Activated T-cell treated with anti-CD3 and anti-CD28 coated beads for 24 hours (primary cell): ENCODE measurements around the gene ARIH2.
A peak's percentile ranks its signal among the peaks of the same experiment; 100 is the strongest.
"Not testable (repeated sequence)": the region's sequence is repeated elsewhere in the genome, so short reads cannot be mapped to it uniquely, and the experiment has no call there.

ENCODE experiments used
- DNase-seq: peaks from one replicate; pipeline ENCODE4 v3.0.0-alpha.2; 2020; ENCODE audit warnings: low read depth

ARIH2 gene

DNA sequence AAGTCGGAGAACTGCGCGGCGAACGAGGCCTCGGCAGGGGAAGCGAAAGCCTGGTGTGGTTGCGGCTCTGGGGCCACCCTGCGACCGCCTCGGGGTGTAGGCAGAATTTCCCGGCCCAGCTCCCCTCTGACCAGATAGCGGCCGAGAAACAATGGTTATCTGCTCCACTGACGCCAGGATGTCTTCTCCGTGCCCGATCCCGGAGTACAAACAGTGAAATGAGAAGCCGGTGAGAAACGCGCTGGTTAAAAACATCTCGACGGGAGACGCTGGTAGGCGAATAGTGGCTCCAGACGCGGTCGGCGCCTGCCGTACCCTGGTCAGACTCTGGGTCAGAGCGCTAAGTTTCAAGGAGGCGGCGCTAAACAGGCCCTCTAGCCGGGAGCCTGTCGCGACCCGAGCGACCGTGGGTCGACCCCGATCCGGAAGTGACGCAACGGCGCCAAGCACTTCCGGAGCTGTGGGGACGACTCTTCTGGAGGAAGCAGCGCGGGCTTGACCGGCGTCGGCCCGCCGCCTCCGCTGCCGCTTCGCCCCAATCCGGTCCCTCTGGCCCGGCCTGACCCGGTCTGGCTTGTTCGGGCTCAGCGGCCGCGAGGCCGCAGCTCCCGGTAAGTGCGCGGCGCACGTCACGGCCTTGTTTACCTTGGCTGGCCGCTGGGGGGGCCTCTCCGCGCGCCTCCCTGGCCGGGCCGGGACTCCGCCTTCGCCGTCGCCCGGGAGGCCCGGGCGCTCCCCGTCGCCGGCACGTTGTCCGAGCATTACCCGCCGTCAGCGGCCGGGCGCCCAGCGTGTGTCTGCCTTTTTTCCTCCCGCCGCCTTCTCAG lies at the start of gene ARIH2:
ARIH2 (plus strand) TSS at position 455 of the 827 bp plus-strand sequence. CDS start 8,717 bp downstream, outside the sequence.
- peak; percentile 84 for DNase-seq

DNA sequence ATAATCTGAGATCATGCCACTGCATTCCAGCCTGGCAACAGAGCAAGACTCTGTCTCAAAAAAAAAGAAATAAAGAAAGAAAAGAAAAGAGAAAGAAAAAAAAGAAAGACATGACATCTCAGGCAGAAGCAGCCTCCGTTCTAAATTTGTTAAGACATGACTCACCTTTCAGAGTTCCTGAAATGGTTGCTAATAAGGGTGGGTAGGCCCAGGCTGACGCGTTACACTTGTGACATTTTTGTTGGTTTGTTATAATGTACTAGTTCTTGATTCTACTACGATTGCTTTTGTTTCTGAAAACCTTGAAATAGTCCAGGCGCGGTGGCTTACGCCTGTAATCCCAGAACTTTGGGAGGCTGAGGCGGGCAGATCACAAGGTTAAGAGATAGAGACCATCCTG lies 41.0 kb upstream of the ARIH2 start:
- no peak for DNase-seq

DNA sequence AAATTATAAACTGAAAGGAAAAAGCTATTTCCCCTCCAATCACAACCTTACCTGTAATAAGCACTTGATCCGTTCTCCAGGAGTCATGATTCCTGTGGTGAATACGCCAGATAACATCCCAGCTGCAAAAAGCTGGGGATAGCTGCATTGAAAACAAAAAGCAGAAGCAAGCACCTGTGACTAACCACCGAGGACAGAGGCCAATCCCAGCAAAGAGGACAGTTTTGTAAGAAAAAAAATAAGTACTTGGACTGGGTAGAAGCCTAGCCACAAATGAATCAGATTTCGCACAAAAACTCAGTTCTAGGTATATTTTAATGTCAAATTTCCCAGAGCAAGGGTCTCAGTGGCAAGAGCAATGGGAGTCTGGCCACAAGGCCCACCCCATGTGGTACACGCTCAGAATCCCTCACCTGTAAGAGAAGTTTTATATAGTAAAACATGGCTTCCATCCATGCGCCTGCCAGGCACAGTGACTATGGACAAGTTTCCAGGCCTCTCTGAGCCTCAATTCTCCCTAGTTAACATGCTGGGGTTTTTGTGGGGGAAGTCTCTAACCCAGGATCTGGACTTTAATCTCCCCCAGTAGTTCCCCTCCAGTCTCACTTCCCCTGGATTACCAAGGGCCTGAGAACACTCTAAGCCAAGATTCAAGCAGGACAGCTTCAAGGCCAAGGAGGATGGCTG lies 39.2 kb upstream of the ARIH2 start:
- DNase-seq: no peak

- no peak for DNase-seq
These were observed 38.7 kb upstream of the ARIH2 start for GRCh38 chr3:48879994-48880377.

DNA sequence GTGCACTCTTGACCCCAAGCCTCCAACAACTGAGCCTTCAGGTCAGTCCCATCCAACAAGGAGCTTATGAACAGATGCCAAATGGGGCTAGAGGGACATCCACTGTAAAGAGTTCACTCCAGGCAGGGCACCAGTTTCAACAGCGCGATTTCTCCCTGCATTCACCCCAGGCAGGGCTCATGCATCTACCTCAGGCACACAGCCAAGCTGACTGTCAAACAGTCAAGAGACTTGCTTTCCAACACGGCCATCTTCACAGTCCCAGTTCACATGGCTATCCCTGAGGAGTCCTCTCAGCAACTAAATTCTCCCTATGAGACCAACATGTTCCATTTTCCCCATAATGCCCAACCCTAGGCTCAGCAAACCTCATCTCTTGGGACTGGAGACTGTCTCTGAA lies 37.6 kb upstream of the ARIH2 start:
- no peak for DNase-seq

DNA sequence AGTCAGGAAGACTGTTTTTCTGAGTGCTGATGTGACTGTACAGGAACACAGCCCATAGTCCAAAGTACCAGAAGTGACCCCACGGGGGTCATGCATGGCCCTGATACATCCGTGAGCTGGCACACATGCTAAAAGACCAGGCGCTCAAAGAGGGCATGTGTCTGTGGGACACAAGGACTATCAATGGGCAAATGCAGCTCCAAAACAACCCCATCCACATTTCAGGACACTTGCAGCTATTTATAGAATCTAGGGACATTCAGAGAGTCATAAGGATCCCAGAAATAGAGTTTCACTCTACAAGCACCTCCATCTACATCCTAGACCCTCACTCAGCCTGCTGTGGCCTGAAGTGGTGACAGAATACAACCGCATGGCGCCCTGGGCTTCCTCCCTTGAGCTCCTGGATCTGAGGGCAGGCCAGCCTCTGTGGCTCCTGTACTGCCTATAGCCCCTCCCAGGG lies 37.0 kb upstream of the ARIH2 start:
- no peak for DNase-seq

DNA sequence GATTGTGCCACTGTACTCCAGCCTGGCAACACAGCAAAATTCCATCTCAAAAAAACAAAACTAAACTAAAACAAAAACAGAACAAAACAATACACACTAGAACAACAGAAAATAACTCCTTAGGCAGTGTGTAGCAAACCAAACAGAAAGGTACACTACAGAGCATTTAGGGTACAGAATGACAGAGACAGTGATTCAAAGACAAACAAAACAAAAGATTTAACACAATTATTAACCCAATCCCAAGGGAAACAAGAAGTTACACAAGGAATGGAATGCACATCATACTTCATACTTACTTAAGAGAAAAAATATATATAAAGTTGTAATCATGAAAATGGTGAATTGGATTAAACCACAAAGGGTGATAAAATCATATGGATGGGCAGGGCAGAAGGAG lies 32.9 kb upstream of the ARIH2 start:
- DNase-seq: no peak

DNA sequence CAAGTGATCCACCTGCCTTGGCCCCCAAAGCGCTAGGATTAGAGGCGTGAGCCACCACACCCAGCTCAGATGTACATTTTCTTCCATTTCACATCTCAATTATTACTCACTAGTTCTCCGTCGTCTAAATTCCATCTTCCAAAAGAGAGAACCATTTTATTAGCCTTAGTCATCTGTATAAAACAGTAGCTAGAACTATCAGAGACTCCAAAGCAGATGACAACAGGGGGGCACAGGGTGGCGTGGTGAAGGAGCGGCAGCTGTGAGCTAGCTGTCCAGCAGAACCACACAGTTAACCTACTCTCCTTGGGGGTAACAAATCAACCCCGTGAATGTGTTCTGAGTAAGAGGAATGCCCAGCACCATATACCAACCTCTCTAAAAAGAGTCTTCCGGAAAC lies 27.0 kb upstream of the ARIH2 start:
- no peak for DNase-seq

DNA sequence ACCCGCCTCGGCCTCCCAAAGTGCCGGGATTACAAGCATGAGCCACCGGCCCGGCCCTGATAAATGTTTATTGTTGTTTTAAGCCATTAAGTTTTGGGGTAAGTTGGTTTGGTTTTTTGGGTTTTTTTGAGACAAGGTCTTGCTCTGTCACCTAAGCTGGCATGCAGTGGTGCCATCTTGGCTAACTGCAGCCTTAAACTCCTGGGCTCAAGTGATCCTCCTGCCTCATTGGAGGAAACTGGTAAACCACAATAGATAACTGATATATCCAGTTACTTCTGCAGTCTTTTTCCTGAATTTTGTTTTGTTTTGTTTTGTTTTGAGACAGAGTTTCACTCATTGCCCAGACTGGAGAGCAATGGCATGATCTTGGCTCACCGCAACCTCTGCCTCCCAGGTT lies 24.1 kb upstream of the ARIH2 start:
- DNase-seq: no peak

GRCh38 chr3:48896936-48897335 lies 21.7 kb upstream of the ARIH2 start:
- no peak for DNase-seq

DNA sequence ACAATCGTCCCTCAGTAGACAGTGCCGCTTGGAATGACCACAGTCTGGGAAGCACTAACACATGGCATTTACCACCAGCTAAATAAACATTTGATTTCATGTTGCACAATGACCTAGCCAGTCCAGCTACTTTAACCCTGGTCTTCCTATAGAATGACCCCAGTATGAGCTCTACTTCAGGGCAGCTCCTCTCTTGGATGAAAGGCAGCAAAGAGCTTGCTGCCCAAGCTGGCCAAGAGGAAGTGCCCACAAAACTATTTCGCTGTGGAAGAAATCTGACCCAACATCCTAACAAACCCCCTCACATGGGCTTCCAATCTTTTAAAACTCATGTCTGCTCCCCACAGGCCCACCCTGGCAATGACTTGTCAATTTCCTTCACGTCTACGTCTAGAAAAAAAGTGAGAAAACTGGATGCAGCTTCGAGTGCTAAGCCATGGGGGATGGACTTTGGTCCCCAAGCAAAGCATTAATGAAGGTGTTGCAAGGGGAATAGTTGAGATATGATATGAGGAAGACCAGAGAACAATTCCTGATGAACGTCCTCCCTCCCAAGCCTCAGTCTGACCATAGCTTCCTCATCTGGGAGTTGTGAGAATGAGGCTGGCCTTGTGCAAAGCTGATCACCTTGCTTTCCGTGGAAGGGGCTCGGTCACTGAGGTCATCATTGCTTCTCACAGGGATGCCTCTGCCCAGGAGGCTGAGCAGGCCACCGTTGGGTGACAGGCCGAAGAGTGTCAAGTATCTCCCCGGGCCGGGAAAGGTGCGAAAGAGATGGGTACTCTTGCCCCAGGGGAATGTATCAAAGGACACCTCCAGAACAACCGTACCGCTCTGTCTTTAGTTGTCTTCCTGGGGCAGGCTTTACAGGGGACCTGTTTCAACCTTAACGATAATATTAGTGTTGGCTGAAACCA lies 20.9 kb upstream of the ARIH2 start:
- no peak for DNase-seq

DNA sequence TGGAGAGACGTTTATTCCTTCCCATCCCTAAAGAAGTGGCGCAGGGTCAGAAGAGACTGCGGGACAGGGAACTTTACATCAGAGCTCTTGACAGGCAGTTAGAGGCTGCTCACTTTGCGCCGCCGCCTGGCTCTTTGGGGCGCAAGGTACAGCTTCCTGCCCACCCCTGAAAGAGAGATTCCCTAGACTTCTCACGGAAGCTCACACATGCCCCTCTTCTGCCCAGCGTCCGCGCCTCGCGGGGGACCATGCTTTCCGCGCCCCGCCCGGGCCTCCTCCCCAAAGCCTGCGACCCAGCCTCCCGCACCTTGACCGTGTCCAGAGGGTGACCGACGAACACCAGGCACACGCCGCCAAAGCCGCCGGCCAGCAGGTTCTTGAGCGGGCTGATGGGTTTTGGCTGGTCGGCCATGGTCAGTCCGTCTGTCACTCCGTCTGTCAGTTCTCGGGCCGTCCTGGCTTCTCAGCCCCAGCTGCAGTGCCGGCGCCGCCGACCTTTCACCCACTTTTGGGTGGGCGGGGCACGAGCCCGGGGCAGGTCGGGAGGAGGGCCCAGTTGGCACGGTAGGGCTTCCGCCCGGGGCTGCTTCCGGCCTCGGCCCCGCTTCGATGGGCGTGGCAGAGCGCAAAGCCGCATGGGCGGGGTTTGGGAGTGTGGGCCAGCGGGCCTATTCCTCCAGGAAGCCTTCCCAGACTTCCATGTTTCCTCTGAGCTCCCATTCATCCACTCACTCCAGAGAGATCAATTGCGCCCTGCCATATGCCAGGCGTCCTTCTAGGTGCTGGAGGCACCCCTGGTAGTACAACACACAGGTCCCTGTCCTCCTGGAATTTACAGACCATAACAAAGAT lies 20.0 kb upstream of the ARIH2 start, which contains the start of gene SLC25A20:
SLC25A20 (minus strand) TSS at position 500 of the 852 bp plus-strand sequence; CDS start at position 412, 88 bp downstream.
- DNase-seq: peak; percentile 90

DNA sequence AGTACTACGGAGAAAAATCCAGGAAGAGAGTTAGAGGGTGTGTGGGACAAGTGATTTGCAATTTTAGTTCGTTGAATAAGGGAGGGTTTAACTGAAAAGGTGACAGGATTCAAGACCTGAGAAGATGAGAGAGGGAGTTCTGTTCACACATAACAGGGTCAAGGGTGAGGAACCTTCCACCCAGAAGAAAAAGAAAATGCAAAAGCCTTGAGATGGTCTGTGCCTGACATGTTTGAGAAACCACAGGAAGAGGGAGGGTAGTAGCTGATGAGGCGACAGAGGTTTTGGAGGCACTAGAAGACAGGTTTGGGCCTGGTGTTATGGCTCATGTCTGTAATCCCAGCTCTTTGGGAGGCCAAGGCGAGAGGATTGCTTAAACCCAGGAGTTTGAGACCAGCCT lies 19.4 kb upstream of the ARIH2 start:
- peak; percentile 16 for DNase-seq

DNA sequence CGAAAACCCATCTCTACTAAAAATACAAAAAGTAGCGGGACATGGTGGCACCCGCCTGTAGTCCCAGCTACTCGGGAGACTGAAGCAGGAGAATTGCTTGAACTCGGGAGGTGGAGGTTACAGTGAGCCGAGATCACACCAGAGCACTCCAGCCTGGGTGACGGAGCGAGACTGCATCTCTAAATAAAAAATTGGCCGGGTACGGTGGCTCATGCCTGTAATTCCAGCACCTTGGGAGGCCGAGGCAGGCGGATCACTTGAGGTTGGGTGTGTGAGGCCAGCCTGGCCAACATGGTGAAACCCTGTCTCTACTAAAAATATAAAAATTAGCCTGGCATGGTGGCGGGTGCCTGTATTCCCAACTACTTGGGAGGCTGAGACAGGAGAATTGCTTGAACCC lies 11.6 kb upstream of the ARIH2 start:
- DNase-seq: not testable (repeated sequence)

DNA sequence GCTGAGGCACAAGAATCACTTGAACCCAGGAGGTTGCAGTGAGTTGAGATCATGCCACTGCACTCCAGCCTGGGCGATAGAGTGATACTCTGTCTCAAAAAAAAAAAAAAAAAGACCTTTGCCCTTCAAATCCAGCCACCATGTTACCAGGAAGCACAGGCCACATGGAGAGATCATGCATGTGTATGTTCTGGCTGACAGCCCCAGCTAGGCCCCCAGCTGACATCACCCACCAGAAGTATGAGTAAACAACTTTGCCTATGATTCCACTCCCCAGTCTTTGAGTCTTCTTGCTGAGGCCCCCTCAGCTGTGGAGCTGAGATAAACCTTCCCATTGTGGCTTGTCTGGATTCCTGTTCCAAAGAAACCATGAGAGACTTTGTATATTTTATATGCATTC lies 3.3 kb upstream of the ARIH2 start:
- no peak for DNase-seq

DNA sequence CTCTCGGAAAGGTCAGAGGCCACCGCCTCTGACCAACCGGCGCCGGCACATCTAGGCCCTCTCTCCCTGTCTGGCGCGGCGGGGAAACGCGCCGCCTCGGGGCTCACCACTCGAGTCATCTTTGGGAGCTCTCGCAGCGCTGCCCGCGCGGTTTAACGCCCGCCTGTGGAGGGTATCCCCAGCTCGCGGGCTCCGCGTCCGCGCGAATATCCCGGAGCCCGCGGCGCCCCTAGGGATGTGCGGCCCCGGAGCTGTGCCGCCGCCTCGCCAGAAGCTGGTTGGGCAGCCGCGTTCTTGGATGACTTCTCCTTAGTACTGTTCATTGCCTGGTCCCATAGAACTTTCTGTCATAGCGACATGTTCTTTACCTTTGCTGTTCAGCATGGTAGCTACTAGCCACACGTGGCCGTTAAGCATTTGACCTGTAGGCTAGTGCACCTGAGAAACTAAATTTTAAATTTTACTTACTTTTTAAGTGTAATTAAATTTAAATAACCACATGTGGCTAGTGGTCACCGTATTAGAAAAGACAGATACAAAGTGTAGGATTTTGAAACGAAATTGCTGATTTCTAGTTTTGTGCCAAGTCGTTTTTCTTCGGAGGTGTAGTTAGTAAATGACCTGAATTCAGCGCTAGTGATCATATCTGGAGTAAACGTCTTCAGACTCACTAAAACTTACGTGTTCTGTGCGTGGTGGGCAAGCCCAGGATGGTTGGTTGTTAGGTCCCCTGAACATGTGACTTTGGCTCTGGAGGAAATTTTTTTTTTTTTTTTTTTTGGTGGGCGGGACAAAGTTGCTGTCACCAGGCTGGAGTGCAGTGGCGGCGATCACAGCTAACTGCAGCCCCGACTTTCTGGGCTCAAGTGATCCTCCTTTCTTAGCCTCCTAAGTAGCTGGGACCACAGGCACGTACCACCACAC lies 835 bp downstream of the ARIH2 start:
- peak; percentile 46 for DNase-seq

- no peak for DNase-seq
These were observed 8.1 kb downstream of the ARIH2 start for GRCh38 chr3:48926425-48927392.

- DNase-seq: no peak
These were observed 9.3 kb downstream of the ARIH2 start for GRCh38 chr3:48927928-48928327.

DNA sequence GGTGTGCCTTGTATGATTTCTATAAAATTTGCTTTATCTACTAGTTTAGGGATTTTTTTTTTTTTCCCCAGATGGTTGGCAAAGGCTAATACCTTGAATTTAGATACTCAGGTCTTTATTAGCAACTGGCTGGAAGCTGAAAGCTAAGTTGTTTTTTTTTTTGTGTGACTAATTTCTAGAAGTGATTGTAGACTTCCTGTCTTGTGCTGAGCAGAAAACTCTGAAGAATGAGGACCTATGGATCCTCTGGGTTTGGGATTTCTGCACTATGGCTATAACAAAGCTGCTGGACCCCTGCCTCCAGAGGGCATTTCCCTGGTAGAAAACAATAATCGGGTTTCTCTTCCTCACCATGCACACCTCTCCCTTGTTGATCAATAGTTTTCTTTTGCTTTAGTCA lies 10.0 kb downstream of the ARIH2 start:
- DNase-seq: no peak
